GM12878 (cell line): ENCODE data around the gene ADAMTS17. TPM values are rescaled to one million over a fixed set of nuclear protein-coding genes. Genes with fewer than 3 reads are reported as not detected.

Experiments used
- ATAC-seq: fragments of 200-7000 bp; cut with Tn5 transposase; 3 replicates; pipeline ENCODE4 v1.9.1; 2020; ENCODE audit warnings: mild to moderate bottlenecking, moderate library complexity
- BruUV-seq: library from RNA; stranded (reverse); fragments of 400-500 nt; replicated peaks from 2 replicates; lab custom pipeline; 2021; lab: Mats Ljungman, UMichigan
- CTCF ChIA-PET: fragments of 300-600 bp; sonication (Branson Sonifier 250); formaldehyde crosslinking; extraction: SDS; loops from one replicate; lab custom pipeline; 2021; ENCODE audit warnings: inconsistent platforms; lab: Yijun Ruan, JAX
- POLR2A ChIA-PET: fragments of 350-600 bp; formaldehyde crosslinking; extraction: SDS; loops from one replicate; lab custom pipeline; 2021; ENCODE audit warnings: inconsistent platforms; lab: Charles Lee
- RAD21 ChIA-PET: fragments of 300-600 bp; sonication (Branson Sonifier 250); formaldehyde crosslinking; loops from one replicate; lab custom pipeline; 2023; ENCODE audit warnings: antibody characterized with exemption; ENCODE audit not compliant: unreplicated experiment; lab: Charles Lee
- SMC1A ChIA-PET: fragments of 300-600 bp; sonication (Branson Sonifier 250); formaldehyde crosslinking; loops from one replicate; lab custom pipeline; 2023; ENCODE audit not compliant: unreplicated experiment, uncharacterized antibody; lab: Charles Lee
- DNase-seq: peaks from one replicate; pipeline ENCODE4 v3.0.0-alpha.2; 2011; ENCODE audit warnings: low read depth, low spot score
- FAIRE-seq: peaks from 3 replicates; lab custom pipeline; 2011; peaks lifted over from hg19 to GRCh38; lab: Jason Lieb, UNC
- H2AFZ ChIP-seq: 2 replicates; pipeline ENCODE4 v1.6.0; 2011; ENCODE audit warnings: low read depth, low read length, control low read depth; ENCODE audit not compliant: control insufficient read depth
- H3K27ac ChIP-seq: 2 replicates; pipeline ENCODE4 v1.5.1; 2011; ENCODE audit warnings: control low read depth; ENCODE audit not compliant: control insufficient read depth, insufficient read depth
- H3K27me3 ChIP-seq, 2 experiments: replicated peaks in 1 of 2; 2 replicates each; pipeline versions ENCODE4 v1.6.0 to v1.6.1; 2011; ENCODE audit warnings: low read length in 1 of 2; ENCODE audit not compliant: control insufficient read depth in 2 of 2, insufficient read depth in 2 of 2
- H3K36me3 ChIP-seq, 2 experiments: 2 replicates each; pipeline ENCODE4 v1.5.1; 2011; ENCODE audit warnings: low read length in 1 of 2; ENCODE audit not compliant: control insufficient read depth in 2 of 2, insufficient read depth in 2 of 2
- H3K4me1 ChIP-seq: 2 replicates; pipeline ENCODE4 v1.6.1; 2011; ENCODE audit warnings: mild to moderate bottlenecking, low read length, moderate library complexity, mixed read lengths; ENCODE audit not compliant: control insufficient read depth, insufficient read depth
- H3K4me2 ChIP-seq: 2 replicates; pipeline ENCODE4 v1.6.0; 2011; ENCODE audit warnings: control low read depth; ENCODE audit not compliant: control insufficient read depth, insufficient read depth
- H3K4me3 ChIP-seq: fragments of 200-600 bp; sonication (generic); 2 replicates; pipeline ENCODE4 v1.5.1; 2016
- H3K79me2 ChIP-seq: 2 replicates; pipeline ENCODE4 v1.6.0; 2011; ENCODE audit warnings: low read length; ENCODE audit not compliant: control insufficient read depth, insufficient read depth
- H3K9ac ChIP-seq: 2 replicates; pipeline ENCODE4 v1.8.0; 2011; ENCODE audit warnings: low read length, control low read depth, mixed read lengths; ENCODE audit not compliant: control insufficient read depth, insufficient read depth
- H3K9me3 ChIP-seq: replicated peaks from 3 replicates; pipeline ENCODE4 v1.5.1; 2011; ENCODE audit warnings: mild to moderate bottlenecking, low read length; ENCODE audit not compliant: control insufficient read depth, insufficient read depth
- H4K20me1 ChIP-seq: 2 replicates; pipeline ENCODE4 v1.6.0; 2011; ENCODE audit not compliant: control insufficient read depth, insufficient read depth
- ELK1 ChIP-seq: IDR thresholded peaks from 2 replicates; pipeline ENCODE4 v1.6.1; 2012; ENCODE audit warnings: low read depth, low read length, improper control_type of control experiment
- HDAC2 ChIP-seq: fragments of 200-600 bp; sonication (generic); IDR thresholded peaks from 2 replicates; pipeline ENCODE4 v1.6.1; 2017
- HDAC6 ChIP-seq: fragments of 200-600 bp; sonication (generic); IDR thresholded peaks from one replicate; pipeline ENCODE4 v1.8.0; 2017; ENCODE audit warnings: antibody characterized with exemption; ENCODE audit not compliant: unreplicated experiment
- MAX ChIP-seq: IDR thresholded peaks from 2 replicates; pipeline ENCODE4 v1.6.1; 2012; ENCODE audit warnings: low read depth, low read length, improper control_type of control experiment
- NBN ChIP-seq: fragments of 450-650 bp; IDR thresholded peaks from 2 replicates; pipeline ENCODE4 v1.6.1; 2016
- NFYA ChIP-seq: IDR thresholded peaks from 2 replicates; pipeline ENCODE4 v1.6.1; 2011; ENCODE audit warnings: low read depth, mild to moderate bottlenecking, low read length, improper control_type of control experiment, borderline replicate concordance
- NFYB ChIP-seq: IDR thresholded peaks from 2 replicates; pipeline ENCODE4 v1.6.1; 2011; ENCODE audit warnings: low read depth, mild to moderate bottlenecking, low read length, improper control_type of control experiment, moderate library complexity; ENCODE audit not compliant: insufficient read depth
- NR2C2 ChIP-seq: IDR thresholded peaks from 2 replicates; pipeline ENCODE4 v1.6.1; 2011; ENCODE audit warnings: borderline replicate concordance, low read depth; ENCODE audit not compliant: control insufficient read depth, insufficient read length
- PAX5 ChIP-seq: IDR thresholded peaks from 2 replicates; pipeline ENCODE4 v1.6.1; 2011; ENCODE audit warnings: low read depth, low read length, borderline replicate concordance
- POU2F2 ChIP-seq: IDR thresholded peaks from 3 replicates; pipeline ENCODE4 v1.6.1; 2011; ENCODE audit warnings: low read depth, mild to moderate bottlenecking, low read length, borderline replicate concordance
- RAD51 ChIP-seq: fragments of 450-650 bp; IDR thresholded peaks from 2 replicates; pipeline ENCODE4 v1.6.1; 2016; ENCODE audit warnings: moderate library complexity, mild to moderate bottlenecking, inconsistent platforms
- RBBP5 ChIP-seq: fragments of 200-600 bp; sonication (generic); conservative IDR thresholded peaks from 2 replicates; pipeline ENCODE4 v1.6.1; 2016
- SIN3A ChIP-seq: IDR thresholded peaks from 2 replicates; pipeline ENCODE4 v1.6.1; 2012; ENCODE audit warnings: low read depth, low read length, improper control_type of control experiment
- SREBF1 ChIP-seq: IDR thresholded peaks from 2 replicates; pipeline ENCODE4 v1.6.1; 2012; ENCODE audit warnings: mild to moderate bottlenecking, low read length
- SREBF2 ChIP-seq: IDR thresholded peaks from 2 replicates; pipeline ENCODE4 v1.6.1; 2012; ENCODE audit warnings: mild to moderate bottlenecking, low read length
- TARDBP ChIP-seq: IDR thresholded peaks from 2 replicates; pipeline ENCODE4 v1.6.1; 2016; ENCODE audit warnings: borderline replicate concordance
- ZBTB33 ChIP-seq: fragments of 450-650 bp; IDR thresholded peaks from 2 replicates; pipeline ENCODE4 v1.6.1; 2017; ENCODE audit warnings: mild to moderate bottlenecking
- ZNF592 ChIP-seq: fragments of 450-650 bp; IDR thresholded peaks from 2 replicates; pipeline ENCODE4 v1.6.1; 2017; ENCODE audit warnings: mild to moderate bottlenecking, moderate library complexity
- ZNF622 ChIP-seq: fragments of 450-650 bp; IDR thresholded peaks from 2 replicates; pipeline ENCODE4 v1.6.1; 2017; ENCODE audit warnings: mild to moderate bottlenecking, inconsistent platforms
- WGBS: methylation state at CpG from one replicate; pipeline ENCODE4 v1.1.6; 2016; ENCODE audit warnings: low lambda C conversion rate; ENCODE audit not compliant: insufficient replicate concordance, insufficient coverage; ENCODE audit errors: missing lambda C conversion rate; 5-methylcytosine and 5-hydroxymethylcytosine counted together
- in situ Hi-C: fragments of 300-500 bp; cut with MboI; formaldehyde crosslinking; loops from 9 replicates; pipeline ENCODE4 v1.14.3; 2018; ENCODE audit warnings: mixed read lengths
- intact Hi-C: fragments of 100-400 bp; cut with micrococcal nuclease; formaldehyde crosslinking; loops from one replicate; pipeline ENCODE4 v1.14.2; 2022; ENCODE audit not compliant: unreplicated experiment
- polyA plus RNA-seq, 11 experiments: library from polyadenylated mRNA; depleted of rRNA in 4 of 11; unstranded in 6 of 11; stranded (reverse) in 5 of 11; fragments of >200 nt; fragmentation: Nextera tagmentation in 4 of 11; fragmentation: Illumina TruSeq in 1 of 11; extraction: Ambion mirVana in 4 of 11; extraction: Trizol in 1 of 11; gene quantifications; 1 replicate in 1 of 11; 2 replicates in 10 of 11; pipeline versions ENCODE4 v1.2.1 to v1.2.3, GENCODE V29; 2011 to 2016; ENCODE audit warnings: inconsistent platforms in 2 of 11, missing spikeins in 2 of 11, low read depth in 1 of 11
- total RNA-seq, 4 experiments: library from RNA; depleted of rRNA in 3 of 4; stranded (reverse); fragments of >200 nt in 3 of 4; fragmentation: Illumina TruSeq in 1 of 4; extraction: Trizol in 1 of 4; gene quantifications; 2 replicates each; pipeline versions ENCODE4 v1.2.1 to v1.2.3, GENCODE V29; 2013 to 2021

ADAMTS17 gene
- total and polyA plus RNA-seq, 10 of the 15 experiments (the other 5 are each of a cell fraction or from before 2014, with no cell fraction given): 0.04 to 0.50 (median 0.10) TPM; not detected in 4

GRCh38 chr15:100156201-100156600 lies 185.6 kb downstream of the ADAMTS17 start (continued):
- TF ChIP-seq NFYB (no peak), POU2F2 (no peak), NBN (no peak), NR2C2 (no peak), PAX5 (no peak), ZBTB33 (no peak), ZNF622 (no peak), HDAC2 (no peak)

GRCh38 chr15:100154338-100154737 lies 187.4 kb downstream of the ADAMTS17 start:
- WGBS: 53% methylated on average over 8 of the region's 8 CpGs
- TF ChIP-seq NFYA (no peak), RBBP5 (no peak), TARDBP (no peak), SREBF1 (no peak), ZNF592 (no peak), MAX (no peak), SREBF2 (no peak), HDAC6 (no peak), RAD51 (no peak), SIN3A (no peak), ELK1 (no peak)
- H3K9me3 ChIP-seq: no peaks in the 10 kb centered on the region; the same call in 2 of the 3 replicates
- intact Hi-C loops (no loop called here), in situ Hi-C loops (no loop called here)
- H3K79me2 ChIP-seq: no peaks in the 10 kb centered on the region
- no peaks in the 10 kb centered on the region for H3K4me1 ChIP-seq
- H3K9ac ChIP-seq: no peak overlapping the region
- H2AFZ ChIP-seq: no peak overlapping the region
- H3K27me3 ChIP-seq: no peaks in the 10 kb centered on the region
- no peak for FAIRE-seq
- no peak overlapping the region for H3K27ac ChIP-seq
- no peak for ATAC-seq
- SMC1A ChIA-PET: no interaction called here
- no TSS peak for BruUV-seq
- no peaks in the 10 kb centered on the region for H4K20me1 ChIP-seq
- POLR2A ChIA-PET: no interaction called here
- H3K36me3 ChIP-seq: no peaks in the 10 kb centered on the region
- no peak for DNase-seq
- H3K4me2 ChIP-seq: no peak overlapping the region
- RAD21 ChIA-PET: no interaction called here
- H3K4me3 ChIP-seq: no peak overlapping the region
- CTCF ChIA-PET: no interaction called here
